SK-N-SH (cell line): ENCODE measurements around the gene LIPA. TPM values are rescaled to one million over a fixed set of nuclear protein-coding genes. Genes with fewer than 3 reads are reported as not detected.

ENCODE experiments used
- CTCF ChIA-PET: fragments of 300-600, 350-600 bp; formaldehyde crosslinking; extraction: SDS; loops from one replicate; lab custom pipeline; 2021; lab: Yijun Ruan, JAX
- POLR2A ChIA-PET: fragments of 350-600 bp; sonication (Branson Sonifier 250); formaldehyde crosslinking; extraction: SDS; loops from one replicate; lab custom pipeline; 2020; ENCODE audit warnings: antibody characterized with exemption, inconsistent platforms; lab: Yijun Ruan, JAX
- DNase-seq: peaks from one replicate; pipeline ENCODE4 v3.0.0; 2012
- H2AFZ ChIP-seq: fragments of 200-600 bp; sonication (generic); 2 replicates; pipeline ENCODE4 v1.8.1; 2016; ENCODE audit warnings: antibody characterized with exemption, mild to moderate bottlenecking, low read depth
- H3F3A ChIP-seq: fragments of 200-600 bp; sonication (generic); replicated peaks from 2 replicates; pipeline ENCODE3; 2016; ENCODE audit warnings: antibody characterized with exemption, mild to moderate bottlenecking; ENCODE audit not compliant: insufficient read depth
- H3K27ac ChIP-seq, 2 experiments: fragments of 200-500 bp in 1 of 2; fragments of 200-600 bp in 1 of 2; sonication (Bioruptor generic) in 1 of 2; sonication (generic), shearing (Covaris generic) in 1 of 2; 2 replicates each; pipeline versions ENCODE4 v1.5.1 to v1.6.1; 2014 to 2016; ENCODE audit warnings: low read depth in 2 of 2, inconsistent platforms in 1 of 2, low read length in 1 of 2, mild to moderate bottlenecking in 1 of 2, mixed read lengths in 1 of 2
- H3K27me3 ChIP-seq: fragments of 200-600 bp; sonication (generic), shearing (Covaris generic); 2 replicates; pipeline ENCODE4 v1.6.1; 2016; ENCODE audit warnings: mixed run types; ENCODE audit not compliant: insufficient read depth
- H3K36me3 ChIP-seq, 2 experiments: fragments of 200-500 bp in 1 of 2; fragments of 200-600 bp in 1 of 2; sonication (Bioruptor generic) in 1 of 2; sonication (generic) in 1 of 2; replicated peaks in 1 of 2; 2 replicates each; pipeline versions ENCODE3 to v1.5.1; 2014 to 2016; ENCODE audit warnings: low read length in 1 of 2, mild to moderate bottlenecking in 1 of 2; ENCODE audit not compliant: insufficient read depth in 2 of 2, control insufficient read depth in 1 of 2
- H3K4me1 ChIP-seq, 2 experiments: fragments of 200-500 bp in 1 of 2; fragments of 200-600 bp in 1 of 2; sonication (Bioruptor generic) in 1 of 2; sonication (generic), shearing (Covaris generic) in 1 of 2; 2 replicates each; pipeline versions ENCODE4 v1.5.1 to v1.6.1; 2014 to 2016; ENCODE audit warnings: low read depth in 1 of 2, low read length in 1 of 2, mixed run types in 1 of 2; ENCODE audit not compliant: insufficient read depth in 2 of 2, control insufficient read depth in 1 of 2
- H3K4me2 ChIP-seq: fragments of 200-600 bp; sonication (generic), shearing (Covaris generic); 2 replicates; pipeline ENCODE4 v1.6.1; 2017; ENCODE audit warnings: mixed run types
- H3K4me3 ChIP-seq, 2 experiments: fragments of 200-500 bp in 1 of 2; fragments of 200-600 bp in 1 of 2; sonication (Bioruptor generic) in 1 of 2; sonication (generic), shearing (Covaris generic) in 1 of 2; 2 replicates each; pipeline versions ENCODE4 v1.5.1 to v1.8.1; 2014 to 2016; ENCODE audit warnings: low read depth in 2 of 2, inconsistent platforms in 1 of 2, low read length in 1 of 2, mild to moderate bottlenecking in 1 of 2, mixed read lengths in 1 of 2, moderate library complexity in 1 of 2
- H3K79me2 ChIP-seq: fragments of 200-600 bp; sonication (generic); 2 replicates; pipeline ENCODE4 v1.8.1; 2017; ENCODE audit warnings: mild to moderate bottlenecking; ENCODE audit not compliant: insufficient read depth
- H3K9ac ChIP-seq: fragments of 200-600 bp; sonication (generic); 2 replicates; pipeline ENCODE4 v1.6.1; 2017; ENCODE audit warnings: mixed run types
- H3K9me2 ChIP-seq: fragments of 200-600 bp; sonication (generic); 2 replicates; pipeline ENCODE4 v1.6.1; 2017; ENCODE audit warnings: mixed run types
- H3K9me3 ChIP-seq: fragments of 200-600 bp; sonication (generic); 2 replicates; pipeline ENCODE4 v1.6.1; 2017; ENCODE audit warnings: mixed run types, mild to moderate bottlenecking, moderate library complexity
- H4K20me1 ChIP-seq: fragments of 200-600 bp; sonication (generic); 2 replicates; pipeline ENCODE4 v1.6.1; 2017; ENCODE audit warnings: mild to moderate bottlenecking, mixed run types; ENCODE audit not compliant: insufficient read depth
- CHD2 ChIP-seq: fragments of 150-350 bp; IDR thresholded peaks from 2 replicates; pipeline ENCODE4 v1.6.1; 2018; ENCODE audit warnings: low read length; ENCODE audit not compliant: partially characterized antibody
- EP300 ChIP-seq, 2 experiments: IDR thresholded peaks; 2 replicates each; pipeline versions ENCODE4 v1.4.0 to v1.6.1; 2012; ENCODE audit warnings: borderline replicate concordance in 1 of 2, low read depth in 1 of 2, low read length in 1 of 2
- FOXJ3 ChIP-seq: sonication (generic); formaldehyde crosslinking; IDR thresholded peaks from 2 replicates; pipeline ENCODE4 v1.5.1; 2020; ENCODE audit warnings: mild to moderate bottlenecking, missing genetic modification reagents
- GATA2 ChIP-seq: sonication (generic); formaldehyde crosslinking; IDR thresholded peaks from 2 replicates; pipeline ENCODE4 v1.5.0; 2020; ENCODE audit warnings: mild to moderate bottlenecking, missing genetic modification reagents
- JUND ChIP-seq: IDR thresholded peaks from 2 replicates; pipeline ENCODE4 v1.4.0; 2012
- MEF2A ChIP-seq: IDR thresholded peaks from 2 replicates; pipeline ENCODE4 v1.4.0; 2012; ENCODE audit warnings: low read depth, borderline replicate concordance
- MXI1 ChIP-seq: IDR thresholded peaks from 2 replicates; pipeline ENCODE4 v1.6.1; 2012; ENCODE audit warnings: mild to moderate bottlenecking, low read depth, low read length, improper control_type of control experiment
- NFIC ChIP-seq: IDR thresholded peaks from 2 replicates; pipeline ENCODE4 v1.4.0; 2012; ENCODE audit warnings: borderline replicate concordance
- POLR2AphosphoS5 ChIP-seq: IDR thresholded peaks from 2 replicates; pipeline ENCODE4 v1.6.1; 2012; ENCODE audit warnings: low read depth, low read length
- RCOR1 ChIP-seq: fragments of 150-350 bp; IDR thresholded peaks from 2 replicates; pipeline ENCODE4 v1.6.1; 2017; ENCODE audit warnings: antibody characterized with exemption, low read length
- RFX5 ChIP-seq: IDR thresholded peaks from 2 replicates; pipeline ENCODE4 v1.6.1; 2012; ENCODE audit warnings: mild to moderate bottlenecking, improper control_type of control experiment, low read length
- RXRA ChIP-seq: IDR thresholded peaks from 2 replicates; pipeline ENCODE4 v1.4.0; 2012; ENCODE audit warnings: low read depth, mild to moderate bottlenecking, borderline replicate concordance
- SIN3A ChIP-seq: IDR thresholded peaks from 2 replicates; pipeline ENCODE4 v1.6.1; 2012; ENCODE audit warnings: low read depth, mild to moderate bottlenecking, low read length, moderate library complexity, borderline replicate concordance
- SMC3 ChIP-seq: IDR thresholded peaks from 2 replicates; pipeline ENCODE4 v1.6.1; 2012; ENCODE audit warnings: low read depth, low read length, improper control_type of control experiment
- WGBS: methylation state at CpG from one replicate; pipeline ENCODE4 v1.1.6; 2017; ENCODE audit warnings: low lambda C conversion rate; 5-methylcytosine and 5-hydroxymethylcytosine counted together
- polyA plus RNA-seq, 3 experiments: library from polyadenylated mRNA; depleted of rRNA; stranded (reverse); fragments of >200 nt; gene quantifications; 2 replicates each; pipeline ENCODE4 v1.2.3, GENCODE V29; 2012
- TF ChIP-seq, protein P1 (sequence below): IDR thresholded peaks from 2 replicates; pipeline ENCODE4 v1.4.0; 2012; ENCODE audit warnings: low read depth
- TF ChIP-seq, protein P2 (sequence below): fragments of 150-350 bp; IDR thresholded peaks from 2 replicates; pipeline ENCODE4 v1.6.1; 2017; ENCODE audit warnings: antibody characterized with exemption, low read length, low read depth, borderline replicate concordance
- TF ChIP-seq, protein P3 (sequence below): IDR thresholded peaks from 2 replicates; pipeline ENCODE4 v1.4.0; 2012; ENCODE audit warnings: low read depth, borderline replicate concordance
- TF ChIP-seq, protein P4 (sequence below): IDR thresholded peaks from 2 replicates; pipeline ENCODE4 v1.4.0; 2012; ENCODE audit warnings: low read depth, borderline replicate concordance

LIPA gene
- polyA plus RNA-seq, 1 of the 3 experiments (the other 2 are of a cell fraction): 43.2 TPM

DNA sequence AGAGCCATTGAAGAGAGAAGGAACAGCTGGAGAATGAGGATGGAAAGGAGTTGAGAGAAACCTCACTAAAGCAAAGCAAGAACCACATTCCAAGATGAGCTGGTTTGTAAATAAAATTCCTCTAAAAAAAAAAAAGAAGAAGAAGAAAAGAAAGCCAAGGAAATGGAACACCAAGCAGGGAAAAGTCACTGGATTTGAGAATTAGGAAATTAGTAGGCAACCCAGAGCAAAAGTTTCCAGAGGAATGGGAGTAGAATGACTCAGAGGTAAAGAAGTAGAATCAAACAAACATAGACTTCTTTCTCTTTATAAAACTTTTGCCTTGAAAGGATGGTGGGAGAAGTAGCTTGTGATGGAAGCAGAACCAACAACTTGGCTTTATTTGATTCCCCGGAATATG, 48.3 kb downstream of the LIPA start:
- no peaks in the 10 kb centered on the region for H4K20me1 ChIP-seq
- H3K4me1 ChIP-seq: peaks cover 0 to 19% of the 10 kb centered on the region in 2 experiments; a peak in 2 of 4 replicates
- WGBS: 75% methylated on average over 1 of the region's 1 CpG
- H3K9me3 ChIP-seq: no peaks in the 10 kb centered on the region
- no peak for DNase-seq
- H3K4me3 ChIP-seq: no peak overlapping the region
- H3K79me2 ChIP-seq: no peaks in the 10 kb centered on the region
- H2AFZ ChIP-seq: no peak overlapping the region
- peaks cover 9% of the 10 kb centered on the region for H3F3A ChIP-seq
- TF ChIP-seq SIN3A (no peak), MEF2A (no peak), JUND (no peak), CHD2 (no peak), EP300 (IDR thresholded peaks at IDR 0.05; ENCODE audit: borderline replicate concordance in 1 of 2, low read depth in 1 of 2, low read length in 1 of 2) (no peak), POLR2AphosphoS5 (no peak), NFIC (no peak), FOXJ3 (CRISPR knock-in tag) (no peak), SMC3 (no peak), GATA2 (no peak), RCOR1 (no peak), RXRA (no peak)
- TF ChIP-seq, protein P1, sequence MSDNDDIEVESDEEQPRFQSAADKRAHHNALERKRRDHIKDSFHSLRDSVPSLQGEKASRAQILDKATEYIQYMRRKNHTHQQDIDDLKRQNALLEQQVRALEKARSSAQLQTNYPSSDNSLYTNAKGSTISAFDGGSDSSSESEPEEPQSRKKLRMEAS: no peak
- TF ChIP-seq, protein P2, sequence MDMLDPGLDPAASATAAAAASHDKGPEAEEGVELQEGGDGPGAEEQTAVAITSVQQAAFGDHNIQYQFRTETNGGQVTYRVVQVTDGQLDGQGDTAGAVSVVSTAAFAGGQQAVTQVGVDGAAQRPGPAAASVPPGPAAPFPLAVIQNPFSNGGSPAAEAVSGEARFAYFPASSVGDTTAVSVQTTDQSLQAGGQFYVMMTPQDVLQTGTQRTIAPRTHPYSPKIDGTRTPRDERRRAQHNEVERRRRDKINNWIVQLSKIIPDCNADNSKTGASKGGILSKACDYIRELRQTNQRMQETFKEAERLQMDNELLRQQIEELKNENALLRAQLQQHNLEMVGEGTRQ: no peak
- peaks cover 19% of the 10 kb centered on the region; the same call in 1 of the 2 replicates for H3K27me3 ChIP-seq
- H3K9ac ChIP-seq: no peak overlapping the region
- ChIA-PET POLR2A (no interaction called here), CTCF (interaction anchor here (0.9 to 2.4 kb wide), 5 partner anchors 10 to 269 kb away, joined by 3 to 21 read pairs (median 4); no protein-coding TSS in a partner anchor)
- no peak overlapping the region for H3K27ac ChIP-seq
- H3K9me2 ChIP-seq: no peaks in the 10 kb centered on the region
- no peaks in the 10 kb centered on the region for H3K36me3 ChIP-seq
- H3K4me2 ChIP-seq: no peak overlapping the region

DNA sequence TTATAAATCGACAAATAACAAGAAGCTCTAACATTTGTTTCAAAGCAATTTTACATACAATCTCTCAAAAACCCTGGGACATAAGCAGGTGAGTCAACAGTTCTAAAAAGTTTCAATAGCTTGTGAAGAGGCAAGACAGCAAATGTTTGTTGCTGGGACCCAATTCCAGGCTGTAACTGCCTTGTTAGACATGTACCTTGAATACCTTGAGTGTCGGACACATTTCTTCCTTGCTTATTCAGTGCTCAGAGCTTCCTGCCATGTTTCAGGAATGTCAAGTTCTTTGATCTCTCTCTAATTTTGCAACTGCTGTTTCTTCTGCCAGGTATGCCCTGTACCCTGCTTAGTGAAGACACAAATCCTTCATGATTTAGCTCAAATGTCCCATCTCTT, 49.5 kb downstream of the LIPA start:
- no peaks in the 10 kb centered on the region for H3K36me3 ChIP-seq
- 86% methylated on average over 2 of the region's 2 CpGs for WGBS
- ChIA-PET POLR2A (no interaction called here), CTCF (interaction anchor here (0.7 to 2.3 kb wide), 4 partner anchors 15 to 366 kb away, joined by 3 to 7 read pairs (median 4); no protein-coding TSS in a partner anchor)
- TF ChIP-seq, protein P3, sequence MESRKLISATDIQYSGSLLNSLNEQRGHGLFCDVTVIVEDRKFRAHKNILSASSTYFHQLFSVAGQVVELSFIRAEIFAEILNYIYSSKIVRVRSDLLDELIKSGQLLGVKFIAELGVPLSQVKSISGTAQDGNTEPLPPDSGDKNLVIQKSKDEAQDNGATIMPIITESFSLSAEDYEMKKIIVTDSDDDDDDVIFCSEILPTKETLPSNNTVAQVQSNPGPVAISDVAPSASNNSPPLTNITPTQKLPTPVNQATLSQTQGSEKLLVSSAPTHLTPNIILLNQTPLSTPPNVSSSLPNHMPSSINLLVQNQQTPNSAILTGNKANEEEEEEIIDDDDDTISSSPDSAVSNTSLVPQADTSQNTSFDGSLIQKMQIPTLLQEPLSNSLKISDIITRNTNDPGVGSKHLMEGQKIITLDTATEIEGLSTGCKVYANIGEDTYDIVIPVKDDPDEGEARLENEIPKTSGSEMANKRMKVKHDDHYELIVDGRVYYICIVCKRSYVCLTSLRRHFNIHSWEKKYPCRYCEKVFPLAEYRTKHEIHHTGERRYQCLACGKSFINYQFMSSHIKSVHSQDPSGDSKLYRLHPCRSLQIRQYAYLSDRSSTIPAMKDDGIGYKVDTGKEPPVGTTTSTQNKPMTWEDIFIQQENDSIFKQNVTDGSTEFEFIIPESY: no peak
- TF ChIP-seq RFX5: no peak
- TF ChIP-seq, protein P2: no peak
- TF ChIP-seq MEF2A: no peak
- no peak for TF ChIP-seq MXI1
- TF ChIP-seq, protein P4, sequence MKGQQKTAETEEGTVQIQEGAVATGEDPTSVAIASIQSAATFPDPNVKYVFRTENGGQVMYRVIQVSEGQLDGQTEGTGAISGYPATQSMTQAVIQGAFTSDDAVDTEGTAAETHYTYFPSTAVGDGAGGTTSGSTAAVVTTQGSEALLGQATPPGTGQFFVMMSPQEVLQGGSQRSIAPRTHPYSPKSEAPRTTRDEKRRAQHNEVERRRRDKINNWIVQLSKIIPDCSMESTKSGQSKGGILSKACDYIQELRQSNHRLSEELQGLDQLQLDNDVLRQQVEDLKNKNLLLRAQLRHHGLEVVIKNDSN: no peak
- no peak overlapping the region for H3K27ac ChIP-seq
- no peak overlapping the region for H2AFZ ChIP-seq
- H3K9ac ChIP-seq: no peak overlapping the region
- no peaks in the 10 kb centered on the region for H3K9me2 ChIP-seq
- H4K20me1 ChIP-seq: no peaks in the 10 kb centered on the region
- H3F3A ChIP-seq: peaks cover 5% of the 10 kb centered on the region
- no peak overlapping the region for H3K4me2 ChIP-seq
- no peaks in the 10 kb centered on the region for H3K79me2 ChIP-seq
- peaks cover 18% of the 10 kb centered on the region; the same call in 1 of the 2 replicates for H3K27me3 ChIP-seq
- peaks cover 0 to 8% of the 10 kb centered on the region in 2 experiments; a peak in 2 of 4 replicates for H3K4me1 ChIP-seq
- H3K9me3 ChIP-seq: no peaks in the 10 kb centered on the region
- DNase-seq: no peak
- no peak overlapping the region for H3K4me3 ChIP-seq
